Muscle of leg (tissue), 11 donors: ENCODE measurements around the gene RNF150. TPM values are rescaled to one million over a fixed set of nuclear protein-coding genes. Genes with fewer than 3 reads are reported as not detected.

Experiments
- DNase-seq: peaks from one replicate; pipeline ENCODE4 v3.0.0; 2013
- H3K27ac ChIP-seq: one replicate; pipeline ENCODE4 v1.5.1; 2013; ENCODE audit warnings: mild to moderate bottlenecking, low read length, control low read depth
- H3K27me3 ChIP-seq: one replicate; pipeline ENCODE4 v1.6.1; 2013; ENCODE audit warnings: low read length; ENCODE audit not compliant: control insufficient read depth, insufficient read depth
- H3K36me3 ChIP-seq: one replicate; pipeline ENCODE4 v1.6.1; 2013; ENCODE audit warnings: low read length; ENCODE audit not compliant: control insufficient read depth, insufficient read depth
- H3K4me1 ChIP-seq: one replicate; pipeline ENCODE4 v1.6.1; 2013; ENCODE audit warnings: low read length; ENCODE audit not compliant: control insufficient read depth, insufficient read depth
- H3K4me3 ChIP-seq: one replicate; pipeline ENCODE4 v1.5.1; 2013; ENCODE audit warnings: low read length, control low read depth
- H3K9me3 ChIP-seq: replicated peaks from 2 replicates; pipeline ENCODE4 v1.6.1; 2013; ENCODE audit warnings: low read depth, low read length; ENCODE audit not compliant: control insufficient read depth
- WGBS: methylation state at CpG from one replicate; pipeline ENCODE4 v1.1.5; 2013; ENCODE audit warnings: missing lambda C conversion rate; ENCODE audit not compliant: insufficient coverage; 5-methylcytosine and 5-hydroxymethylcytosine counted together
- polyA plus RNA-seq, 8 donors: library from polyadenylated mRNA; unstranded; fragments of 120-200 nt; gene quantifications; one replicate each; pipeline versions ENCODE4 v1.2.1 to v1.2.3, GENCODE V29; 2013; ENCODE audit warnings: inconsistent platforms in 1 of 8, low replicate concordance in 1 of 8; ENCODE audit not compliant: insufficient read length in 8 of 8, insufficient read depth in 1 of 8
- total RNA-seq: library from RNA; stranded (reverse); fragments of 120-200 nt; gene quantifications from one replicate; pipeline ENCODE4 v1.2.4, GENCODE V29; 2013

The RNF150 gene
- total and polyA plus RNA-seq, 9 donors, result 21.0 to 44.6 (median 33.8) TPM

GRCh38 chr4:141132709-141133145, 542 bp downstream of the RNF150 start:
- H3K27ac ChIP-seq, result peak overlapping the region; percentile 83

GRCh38 chr4:141132072-141132708, 1.1 kb downstream of the RNF150 start:
- DNase-seq, result no peak
- Histone ChIP-seq H3K4me3 (peak overlapping the region; percentile 71), H3K9me3 (no peaks in the 10 kb centered on the region), H3K36me3 (no peaks in the 10 kb centered on the region), H3K27ac (peak overlapping the region; percentile 65), H3K4me1 (peaks cover 18% of the 10 kb centered on the region), H3K27me3 (no peaks in the 10 kb centered on the region)
- WGBS, result 0% methylated on average over 64 of the region's 64 CpGs

More at GRCh38 chr4:141132709-141133145, 542 bp downstream of the RNF150 start:
- 0% methylated on average over 34 of the region's 42 CpGs for WGBS
- DNase-seq, result peak; percentile 88
- Histone ChIP-seq H3K9me3 (no peaks in the 10 kb centered on the region), H3K27me3 (no peaks in the 10 kb centered on the region), H3K36me3 (no peaks in the 10 kb centered on the region), H3K4me1 (peaks cover 18% of the 10 kb centered on the region), H3K4me3 (peak overlapping the region; percentile 71)

- WGBS, result 7% methylated on average over 7 of the region's 8 CpGs
- no peaks in the 10 kb centered on the region for H3K9me3 ChIP-seq
- peaks cover 20% of the 10 kb centered on the region for H3K4me1 ChIP-seq
- no peaks in the 10 kb centered on the region for H3K27me3 ChIP-seq
- peak overlapping the region; percentile 65 for H3K27ac ChIP-seq
- peak overlapping the region; percentile 71 for H3K4me3 ChIP-seq
- peak; percentile 57 for DNase-seq
- no peaks in the 10 kb centered on the region for H3K36me3 ChIP-seq
Observed at GRCh38 chr4:141131723-141132071, 1.6 kb downstream of the RNF150 start.

- H3K36me3 ChIP-seq, result no peaks in the 10 kb centered on the region
- H3K27ac ChIP-seq, result peak overlapping the region; percentile 65
Observed at GRCh38 chr4:141130947-141131605, 2.2 kb downstream of the RNF150 start.

GRCh38 chr4:141127884-141128283, 5.4 kb downstream of the RNF150 start:
- Histone ChIP-seq H3K36me3 (peaks cover 5% of the 10 kb centered on the region), H3K4me3 (no peak overlapping the region), H3K4me1 (peaks cover 5% of the 10 kb centered on the region), H3K27ac (no peak overlapping the region), H3K27me3 (no peaks in the 10 kb centered on the region), H3K9me3 (no peaks in the 10 kb centered on the region)
- WGBS, result 40% methylated on average over 2 of the region's 3 CpGs
- no peak for DNase-seq

More at GRCh38 chr4:141130947-141131605, 2.2 kb downstream of the RNF150 start:
- DNase-seq, result peak; percentile 48
- no peaks in the 10 kb centered on the region for H3K27me3 ChIP-seq
- no CpG with 5 or more reads among the region's 6 CpGs for WGBS
- peak overlapping the region; percentile 71 for H3K4me3 ChIP-seq
- no peaks in the 10 kb centered on the region for H3K9me3 ChIP-seq
- H3K4me1 ChIP-seq, result peaks cover 20% of the 10 kb centered on the region

- H3K4me3 ChIP-seq, result no peak overlapping the region
- no peak overlapping the region for H3K27ac ChIP-seq
- no peaks in the 10 kb centered on the region for H3K27me3 ChIP-seq
- 67% methylated on average over 1 of the region's 4 CpGs for WGBS
- no peaks in the 10 kb centered on the region for H3K9me3 ChIP-seq
- H3K4me1 ChIP-seq, result peaks cover 5% of the 10 kb centered on the region
- no peak for DNase-seq
- H3K36me3 ChIP-seq, result peaks cover 5% of the 10 kb centered on the region
Observed at GRCh38 chr4:141126769-141127168, 6.5 kb downstream of the RNF150 start.

- Histone ChIP-seq H3K27ac (no peak overlapping the region), H3K36me3 (peaks cover 5% of the 10 kb centered on the region), H3K27me3 (no peaks in the 10 kb centered on the region), H3K9me3 (no peaks in the 10 kb centered on the region), H3K4me3 (no peak overlapping the region), H3K4me1 (peaks cover 5% of the 10 kb centered on the region)
- no CpG with 5 or more reads among the region's 1 CpG for WGBS
- DNase-seq, result no peak
Observed at GRCh38 chr4:141124224-141124623, 9.0 kb downstream of the RNF150 start.

GRCh38 chr4:141121768-141122454, 11.4 kb downstream of the RNF150 start:
- H3K9me3 ChIP-seq, result peaks cover 3% of the 10 kb centered on the region
- H3K4me1 ChIP-seq, result peaks cover 1% of the 10 kb centered on the region
- H3K27ac ChIP-seq, result no peak overlapping the region
- H3K27me3 ChIP-seq, result no peaks in the 10 kb centered on the region
- WGBS, result 50% methylated on average over 2 of the region's 9 CpGs
- H3K4me3 ChIP-seq, result no peak overlapping the region
- peaks cover 5% of the 10 kb centered on the region for H3K36me3 ChIP-seq
- no peak for DNase-seq

- no CpG with 5 or more reads among the region's 1 CpG for WGBS
- Histone ChIP-seq H3K4me1 (no peaks in the 10 kb centered on the region), H3K9me3 (peaks cover 5% of the 10 kb centered on the region), H3K4me3 (no peak overlapping the region), H3K36me3 (peaks cover 5% of the 10 kb centered on the region), H3K27me3 (no peaks in the 10 kb centered on the region), H3K27ac (no peak overlapping the region)
- no peak for DNase-seq
Observed at GRCh38 chr4:141121101-141121500, 12.2 kb downstream of the RNF150 start.

GRCh38 chr4:141120036-141120593, 13.2 kb downstream of the RNF150 start:
- Histone ChIP-seq H3K27me3 (no peaks in the 10 kb centered on the region), H3K36me3 (peaks cover 5% of the 10 kb centered on the region), H3K9me3 (peaks cover 9% of the 10 kb centered on the region), H3K4me1 (no peaks in the 10 kb centered on the region), H3K27ac (no peak overlapping the region), H3K4me3 (no peak overlapping the region)
- WGBS, result 100% methylated on average over 3 of the region's 5 CpGs
- DNase-seq, result no peak
